Dedifferentiated amniotic fluid mesenchymal stem cell (primary cell): ENCODE data around the gene KCNQ1.

Experiments
- DNase-seq: peaks from one replicate; pipeline ENCODE4 v3.0.0-alpha.2; 2016; ENCODE audit errors: extremely low spot score

KCNQ1 gene

DNA sequence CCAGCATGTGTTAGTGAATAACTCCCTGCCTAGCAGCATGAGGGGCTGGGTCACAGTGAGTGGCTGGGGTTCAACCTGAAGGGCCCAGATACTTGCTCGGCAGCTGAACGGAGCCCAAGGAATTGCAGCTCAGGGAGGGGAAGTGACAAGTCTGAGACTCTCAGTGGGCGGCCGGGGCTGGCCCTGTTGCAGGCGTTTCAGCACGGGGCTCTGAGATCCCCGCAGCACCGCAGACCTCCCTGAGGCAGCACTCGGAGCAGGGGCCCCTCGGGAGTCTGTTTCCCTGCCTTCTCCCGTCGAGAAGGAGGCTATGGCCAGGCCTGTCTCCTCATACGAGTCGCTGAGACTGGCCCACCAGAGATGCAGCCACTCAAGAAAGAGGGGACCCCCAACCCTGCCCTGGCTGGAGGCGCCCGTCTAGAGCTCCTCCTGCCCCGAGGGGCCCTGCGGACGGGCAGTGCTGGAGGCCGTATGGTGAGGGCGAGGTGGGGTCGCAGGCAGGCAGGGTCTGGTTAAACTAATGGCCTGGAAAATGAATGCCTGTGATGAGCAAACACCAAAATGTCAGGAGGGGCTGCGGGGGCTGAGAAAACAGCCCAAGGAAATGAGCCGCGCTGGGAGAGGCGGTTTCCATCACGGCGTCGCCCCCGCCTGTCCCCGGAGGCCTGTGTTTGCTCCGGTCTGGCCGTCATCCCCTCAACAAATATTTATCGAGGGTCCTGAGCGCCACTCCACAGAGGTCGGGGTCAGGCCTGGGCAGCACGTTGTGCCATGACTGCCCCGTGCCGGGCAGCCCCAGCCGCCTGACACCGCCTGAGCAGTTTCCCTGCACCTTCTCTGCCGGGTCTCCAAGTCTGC lies 35.0 kb upstream of the KCNQ1 start:
- no peak for DNase-seq

DNA sequence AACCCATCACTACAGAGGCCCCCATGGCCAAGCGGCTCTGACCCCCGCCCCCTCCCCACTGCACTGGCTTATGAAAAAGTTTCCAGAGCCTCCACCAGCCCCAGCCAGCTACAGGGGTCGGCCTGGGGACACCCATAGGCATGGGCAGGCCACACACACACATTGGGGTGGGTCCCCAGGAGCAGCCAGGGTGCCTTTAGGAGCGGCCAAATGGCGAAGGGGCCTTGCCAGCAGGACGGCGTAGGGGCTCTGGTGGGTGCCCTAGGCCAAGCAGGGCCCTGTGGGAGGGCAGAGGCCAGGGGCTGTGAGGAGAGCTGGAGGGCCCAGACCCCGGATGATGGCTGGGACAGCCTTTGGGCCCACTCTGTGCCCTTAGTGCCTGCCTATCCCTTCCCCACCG lies 34.2 kb upstream of the KCNQ1 start:
- no peak for DNase-seq

GRCh38 chr11:2411446-2412305 lies 33.1 kb upstream of the KCNQ1 start:
- DNase-seq = no peak

DNA sequence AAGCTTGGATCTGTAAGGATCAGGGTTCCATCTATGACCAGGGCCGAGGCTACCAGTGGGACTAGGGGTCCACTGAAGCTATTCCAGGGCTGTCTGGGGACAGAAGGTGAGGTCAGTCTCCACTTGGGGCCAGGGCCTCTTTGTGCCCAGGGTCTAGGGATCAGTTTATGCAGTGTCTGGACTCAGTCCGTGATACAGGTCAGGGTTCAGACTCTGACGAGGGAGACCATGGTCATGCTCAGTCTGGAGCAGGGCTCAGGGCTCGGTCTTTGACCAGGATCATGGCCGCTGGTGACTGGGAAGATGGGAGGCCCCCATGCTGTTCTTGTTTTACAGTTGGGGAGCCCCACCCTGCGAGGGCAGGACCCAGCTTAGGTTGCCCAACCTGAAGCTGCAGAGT lies 32.5 kb upstream of the KCNQ1 start:
- no peak for DNase-seq

GRCh38 chr11:2413742-2414579 lies 30.8 kb upstream of the KCNQ1 start:
- no peak for DNase-seq

DNA sequence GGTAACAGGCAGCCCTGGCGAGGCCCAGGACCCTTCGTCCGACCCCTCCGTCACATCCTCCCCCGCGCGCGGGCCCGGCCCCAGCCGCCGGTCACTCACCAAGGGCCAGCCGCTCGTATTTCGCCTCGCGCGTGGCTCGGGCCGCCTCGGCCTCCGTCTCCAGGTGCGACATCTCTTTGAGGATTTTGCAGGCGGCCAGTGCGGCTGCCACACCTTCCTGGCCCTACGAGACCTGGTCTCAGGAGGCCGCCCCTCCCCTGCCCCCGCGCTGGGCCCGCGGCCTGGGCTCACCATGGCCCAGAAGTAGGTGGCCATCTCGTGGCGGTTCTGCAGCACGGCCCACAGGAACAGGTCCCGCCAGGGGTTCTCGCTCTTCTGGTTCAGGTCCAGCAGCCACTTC lies 30.2 kb upstream of the KCNQ1 start:
- no peak for DNase-seq

DNA sequence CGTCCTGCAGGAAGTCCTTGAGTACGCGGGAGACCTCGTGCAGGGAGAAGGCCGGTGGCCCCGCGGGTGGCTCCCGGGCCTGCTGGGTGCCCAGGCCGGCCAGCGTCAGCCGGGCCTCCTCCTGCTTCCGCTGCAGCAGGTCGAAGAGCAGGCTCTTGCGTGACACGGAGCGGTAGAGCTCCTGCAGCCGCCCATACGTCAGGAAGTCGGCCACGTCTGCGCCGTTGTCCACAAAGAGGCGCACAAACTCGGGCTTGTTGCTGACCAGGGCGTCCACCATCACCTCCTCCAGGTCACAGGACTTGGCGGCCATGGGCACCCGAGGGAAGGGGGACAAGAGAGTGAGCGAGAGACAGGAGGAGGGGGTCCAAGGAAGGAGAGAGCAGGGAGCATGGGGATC lies 29.6 kb upstream of the KCNQ1 start:
- DNase-seq = no peak

DNA sequence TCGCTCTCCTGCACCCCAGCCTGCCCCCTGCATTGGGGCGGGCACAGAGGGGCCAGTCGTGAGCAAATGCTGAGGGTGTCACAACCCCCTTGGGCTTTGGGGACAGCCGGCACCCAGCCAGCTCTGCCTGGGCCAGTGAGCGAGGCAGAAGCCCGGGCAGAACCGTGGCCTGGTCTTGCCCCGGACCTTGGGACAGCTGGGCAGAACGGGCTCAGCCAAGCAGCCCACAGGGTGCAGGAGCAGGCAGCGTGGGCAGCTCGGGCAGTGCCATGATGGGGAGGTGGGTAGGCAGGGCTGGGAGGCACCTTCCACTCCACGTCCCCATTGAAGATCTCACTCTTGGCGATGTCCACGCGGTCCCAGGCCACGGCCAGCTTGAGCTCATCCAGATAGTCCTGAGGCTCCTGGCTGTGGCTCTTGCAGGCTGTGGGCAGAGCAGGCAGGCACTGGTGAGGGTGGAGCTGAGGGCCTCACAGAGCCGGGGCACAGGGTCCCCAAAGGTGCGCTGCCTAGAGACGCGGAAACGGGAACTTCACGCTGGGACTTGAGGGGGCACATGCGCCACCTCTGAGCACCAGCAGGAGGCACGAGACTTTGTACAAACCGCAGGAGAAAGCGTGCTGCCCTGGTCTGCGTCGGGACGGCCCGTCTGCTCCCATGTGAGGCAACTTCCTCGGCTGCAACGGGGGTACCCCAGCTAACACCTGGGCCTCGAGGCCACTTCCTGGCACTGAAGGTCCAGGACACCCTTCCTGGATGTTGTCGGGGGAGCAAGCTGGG lies 29.0 kb upstream of the KCNQ1 start:
- no peak for DNase-seq

- no peak for DNase-seq
Observed at GRCh38 chr11:2416765-2417164, 28.0 kb upstream of the KCNQ1 start.

- no peak for DNase-seq
Observed at GRCh38 chr11:2417856-2418692, 26.7 kb upstream of the KCNQ1 start.

- DNase-seq = no peak
Observed at GRCh38 chr11:2418693-2419360, 26.0 kb upstream of the KCNQ1 start.

DNA sequence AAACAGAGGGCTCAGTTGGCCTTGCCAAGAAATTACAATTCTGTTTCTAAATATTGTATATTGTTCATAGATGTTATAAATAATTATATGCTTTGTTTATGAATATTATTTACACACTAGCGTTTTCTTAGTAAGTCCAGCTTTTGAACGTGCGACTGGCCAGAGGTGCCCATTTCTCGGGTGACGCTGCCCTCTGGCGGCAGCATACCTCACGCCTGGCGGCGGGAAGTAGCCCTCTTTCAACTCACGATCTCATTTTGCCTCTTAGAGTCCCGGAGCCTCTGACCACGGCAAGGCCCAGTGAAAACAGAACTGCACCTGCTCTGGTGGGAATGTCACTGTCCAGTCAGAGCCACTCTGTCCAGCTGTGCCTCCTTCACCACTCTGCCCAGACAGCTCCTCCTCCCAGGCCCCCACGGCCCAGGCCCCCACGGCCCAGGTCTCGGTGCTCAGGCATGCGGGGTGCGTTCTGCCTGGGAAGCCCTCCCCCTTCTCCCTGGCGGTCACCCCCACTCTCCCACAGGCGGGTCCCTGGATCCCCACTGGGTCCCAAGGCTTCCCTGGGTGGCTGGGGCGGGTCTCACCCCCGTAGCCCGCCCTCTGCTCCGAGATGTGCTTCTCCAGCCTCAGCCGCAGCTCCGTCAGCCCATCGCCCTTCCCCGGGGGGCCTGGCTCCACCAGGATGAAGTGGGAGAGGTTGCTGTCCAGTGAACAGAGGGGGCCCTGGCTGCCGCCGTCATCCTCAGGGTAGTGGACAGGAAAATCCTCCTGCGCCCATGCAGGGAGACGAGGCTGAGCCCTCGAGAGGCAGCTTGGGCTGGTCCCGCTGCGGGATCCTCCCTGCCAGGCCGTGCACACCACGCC lies 24.9 kb upstream of the KCNQ1 start:
- DNase-seq = peak; percentile 63

DNA sequence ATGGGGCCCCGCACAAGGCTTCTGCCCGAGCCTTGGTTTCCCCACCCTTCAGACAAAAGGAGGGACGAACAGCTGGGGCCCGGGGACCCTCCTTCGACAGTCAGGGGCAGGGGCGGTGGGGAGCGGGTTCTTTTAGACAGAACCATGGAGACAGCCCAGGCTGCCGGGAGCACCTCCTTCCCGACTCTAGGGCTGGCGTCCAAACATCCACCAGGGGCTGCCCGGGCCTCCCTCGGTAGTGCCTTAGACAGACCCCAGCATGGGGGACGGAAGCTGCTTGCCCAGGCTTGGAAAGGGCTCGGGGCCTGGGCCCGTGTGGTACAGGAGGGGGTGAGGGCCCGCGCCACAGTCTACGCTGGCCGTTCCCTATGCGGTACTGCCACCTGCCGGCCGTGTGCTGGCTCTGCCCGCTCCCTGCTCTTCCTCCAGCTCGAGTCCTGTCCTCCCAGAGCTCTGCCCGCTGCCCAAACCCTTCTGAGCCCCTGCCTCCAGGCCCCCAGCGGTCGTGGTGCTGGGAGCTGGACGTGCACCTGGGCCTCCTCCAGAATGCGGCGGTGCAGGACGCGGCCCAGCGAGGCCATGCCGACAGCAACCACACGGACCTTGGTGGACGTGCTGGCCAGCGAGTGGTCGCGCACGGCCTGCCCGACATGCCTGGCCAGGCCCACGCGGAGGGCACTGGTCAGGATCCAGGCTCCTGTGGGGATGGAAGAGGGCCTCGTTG lies 24.1 kb upstream of the KCNQ1 start:
- peak; percentile 51 for DNase-seq

DNA sequence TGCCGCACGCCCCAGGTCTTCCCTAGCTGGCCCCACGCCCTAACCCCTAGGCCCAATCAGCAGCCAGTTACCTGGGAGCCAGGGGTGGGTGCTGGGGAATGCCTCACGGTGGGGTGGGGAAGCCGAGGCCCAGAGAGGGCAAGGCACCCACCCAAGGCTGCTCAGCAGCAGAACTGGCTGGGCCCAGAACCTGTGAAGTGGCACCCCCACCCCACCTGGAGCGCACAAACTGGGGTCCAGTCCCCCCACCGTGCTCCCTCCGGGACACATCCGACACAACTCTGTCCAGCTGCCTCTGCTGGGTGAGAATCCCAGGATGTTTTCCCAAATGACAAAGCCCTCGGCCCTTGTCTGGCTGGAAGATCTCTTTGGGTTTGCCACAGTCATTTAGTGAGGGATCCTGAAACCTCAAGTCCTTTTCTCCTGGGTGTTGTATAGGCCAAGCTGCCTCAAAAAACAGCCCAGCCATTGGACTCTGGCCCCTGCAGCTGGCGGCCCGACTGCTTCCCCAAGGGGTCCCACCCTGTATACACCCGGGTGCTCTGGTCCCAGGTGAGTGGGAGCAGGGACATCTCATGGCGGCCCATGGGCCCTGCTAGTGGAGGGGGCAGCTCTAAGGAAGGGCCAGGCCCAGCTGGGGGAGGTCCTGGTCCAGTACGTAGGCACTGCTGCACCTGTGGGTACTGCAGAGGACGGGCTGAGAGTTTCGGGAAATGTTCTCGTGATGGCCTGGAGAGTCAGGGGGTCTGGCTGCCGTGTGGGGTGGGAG lies 23.4 kb upstream of the KCNQ1 start:
- DNase-seq = no peak

DNA sequence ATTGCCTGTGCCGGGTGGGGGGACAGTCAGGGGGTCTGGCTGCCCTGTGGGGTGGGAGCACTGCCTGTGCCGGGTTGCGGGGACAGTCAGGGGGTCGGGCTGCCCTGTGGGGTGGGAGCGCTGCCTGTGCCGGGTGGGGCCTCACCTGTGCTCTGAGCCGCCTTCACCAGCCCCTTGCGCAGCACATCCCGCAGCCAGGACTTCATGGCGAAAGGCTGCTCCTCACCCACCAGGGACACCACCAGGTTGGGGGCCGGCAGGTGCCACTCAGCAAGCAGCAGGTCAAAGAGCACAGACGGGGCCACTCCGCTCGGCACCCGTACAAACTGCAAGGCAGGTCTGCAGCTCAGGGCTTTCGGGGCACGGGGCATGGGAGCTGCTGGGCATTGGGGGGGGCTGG lies 22.8 kb upstream of the KCNQ1 start:
- no peak for DNase-seq

DNA sequence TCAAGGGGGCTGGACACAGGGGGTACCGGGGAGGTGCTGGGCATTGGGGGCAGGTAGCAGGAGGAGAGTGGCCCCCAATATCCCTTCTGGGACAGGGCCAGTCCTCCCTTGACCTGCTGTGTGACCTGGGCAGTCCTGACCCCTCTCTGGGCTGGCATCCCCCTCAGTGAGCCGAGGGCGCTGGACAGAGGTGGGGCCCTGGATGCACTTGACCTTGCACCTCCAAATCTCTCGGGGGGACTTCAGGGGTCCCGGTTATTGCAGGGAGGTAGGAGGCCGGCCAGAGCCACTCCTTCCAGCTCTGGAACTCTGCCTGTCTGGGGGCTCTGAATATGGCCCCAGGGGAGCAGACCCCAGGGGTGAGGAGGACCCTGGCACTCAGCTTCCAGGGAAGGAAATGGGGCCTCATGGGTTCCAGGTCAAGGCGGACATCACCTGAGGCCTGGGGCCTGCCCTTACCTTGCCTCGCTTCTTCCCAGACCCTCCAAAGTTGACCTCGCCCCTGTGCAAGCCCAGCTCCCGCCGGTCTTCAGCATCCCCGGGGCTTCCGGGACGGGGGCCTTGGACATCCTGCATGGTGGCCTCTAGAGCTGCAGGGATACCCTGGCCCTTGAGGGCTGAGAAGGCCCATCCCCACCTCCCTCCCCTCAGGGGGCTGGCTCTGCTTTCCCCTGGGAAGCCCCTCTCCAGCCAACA lies 22.2 kb upstream of the KCNQ1 start:
- no peak for DNase-seq
